ENCODE measurements around the gene SCNN1B. TPM values are rescaled to one million over a fixed set of nuclear protein-coding genes. Genes with fewer than 3 reads are reported as not detected.

Gene SCNN1B
- total RNA-seq, 1 donor = not detected

- H3K36me3 ChIP-seq (ENCODE audit: insufficient read depth, low read length) = no peaks in the 10 kb centered on the region
- H3K4me3 ChIP-seq (ENCODE audit: insufficient read depth, low read length) = no peak overlapping the region
- H3K27ac ChIP-seq (ENCODE audit: low read depth, low read length) = no peak overlapping the region
- H3K27me3 ChIP-seq (ENCODE audit: insufficient read depth, low read length) = no peaks in the 10 kb centered on the region
- H2AFZ ChIP-seq (ENCODE audit: low read length) = no peak overlapping the region
- no peaks in the 10 kb centered on the region for H3K79me2 ChIP-seq (ENCODE audit: insufficient read depth, low read length)
- TF ChIP-seq, protein P1, sequence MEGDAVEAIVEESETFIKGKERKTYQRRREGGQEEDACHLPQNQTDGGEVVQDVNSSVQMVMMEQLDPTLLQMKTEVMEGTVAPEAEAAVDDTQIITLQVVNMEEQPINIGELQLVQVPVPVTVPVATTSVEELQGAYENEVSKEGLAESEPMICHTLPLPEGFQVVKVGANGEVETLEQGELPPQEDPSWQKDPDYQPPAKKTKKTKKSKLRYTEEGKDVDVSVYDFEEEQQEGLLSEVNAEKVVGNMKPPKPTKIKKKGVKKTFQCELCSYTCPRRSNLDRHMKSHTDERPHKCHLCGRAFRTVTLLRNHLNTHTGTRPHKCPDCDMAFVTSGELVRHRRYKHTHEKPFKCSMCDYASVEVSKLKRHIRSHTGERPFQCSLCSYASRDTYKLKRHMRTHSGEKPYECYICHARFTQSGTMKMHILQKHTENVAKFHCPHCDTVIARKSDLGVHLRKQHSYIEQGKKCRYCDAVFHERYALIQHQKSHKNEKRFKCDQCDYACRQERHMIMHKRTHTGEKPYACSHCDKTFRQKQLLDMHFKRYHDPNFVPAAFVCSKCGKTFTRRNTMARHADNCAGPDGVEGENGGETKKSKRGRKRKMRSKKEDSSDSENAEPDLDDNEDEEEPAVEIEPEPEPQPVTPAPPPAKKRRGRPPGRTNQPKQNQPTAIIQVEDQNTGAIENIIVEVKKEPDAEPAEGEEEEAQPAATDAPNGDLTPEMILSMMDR (IDR thresholded peaks at IDR 0.05; ENCODE audit: extremely low read depth, low read depth, low read length) = no peak
- H3K4me1 ChIP-seq (ENCODE audit: insufficient read depth, low read length) = no peaks in the 10 kb centered on the region
- H3K9me3 ChIP-seq (ENCODE audit: low read depth, low read length) = no peaks in the 10 kb centered on the region
- no peaks in the 10 kb centered on the region for H4K20me1 ChIP-seq (ENCODE audit: insufficient read depth, low read length)
- no peak overlapping the region for H3K4me2 ChIP-seq (ENCODE audit: insufficient read depth, low read length)
- no peak for DNase-seq (ENCODE audit: insufficient read length, low spot score, missing footprints)
Observed at GRCh38 chr16:23320693-23321092, 18.6 kb downstream of the SCNN1B start.

DNA sequence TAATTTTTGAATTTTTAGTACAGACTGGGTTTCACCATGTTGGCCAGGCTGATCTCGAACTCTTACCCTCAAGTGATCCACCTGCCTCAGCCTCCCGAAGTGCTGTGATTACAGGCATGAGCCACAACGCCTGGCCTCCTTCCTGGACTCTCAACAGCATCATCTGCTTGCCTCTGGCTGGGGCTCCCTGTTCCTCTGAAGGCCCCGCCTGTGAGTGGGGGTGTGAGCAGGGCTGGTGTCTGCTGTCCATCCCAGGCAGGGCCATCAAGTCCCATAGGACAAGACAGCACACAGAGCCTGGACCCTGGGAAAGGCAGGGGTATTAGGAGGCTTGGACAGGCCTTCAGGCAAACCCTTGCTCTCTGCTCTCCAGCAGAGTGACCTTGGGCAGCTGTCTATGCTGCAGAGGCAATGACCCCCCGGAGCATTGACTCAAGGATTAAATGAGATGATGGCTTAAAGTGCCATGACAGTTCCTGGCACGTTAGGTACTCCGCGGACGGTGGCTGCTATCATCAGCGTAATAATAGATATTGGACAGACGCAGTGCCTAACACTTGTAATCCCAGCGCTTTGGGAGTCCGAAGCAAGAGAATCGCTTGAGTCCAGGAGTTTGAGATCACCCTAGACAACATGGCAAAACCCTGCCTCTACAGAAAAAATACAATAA is 19.2 kb downstream of the SCNN1B start:
- H2AFZ ChIP-seq (ENCODE audit: low read length) = no peak overlapping the region
- H3K36me3 ChIP-seq (ENCODE audit: insufficient read depth, low read length) = no peaks in the 10 kb centered on the region
- H3K4me1 ChIP-seq (ENCODE audit: insufficient read depth, low read length) = no peaks in the 10 kb centered on the region
- H3K9me3 ChIP-seq (ENCODE audit: low read depth, low read length) = no peaks in the 10 kb centered on the region
- DNase-seq (ENCODE audit: insufficient read length, low spot score, missing footprints) = no peak
- H4K20me1 ChIP-seq (ENCODE audit: insufficient read depth, low read length) = no peaks in the 10 kb centered on the region
- no peaks in the 10 kb centered on the region for H3K79me2 ChIP-seq (ENCODE audit: insufficient read depth, low read length)
- H3K27ac ChIP-seq (ENCODE audit: low read depth, low read length) = no peak overlapping the region
- TF ChIP-seq, protein P1 (IDR thresholded peaks at IDR 0.05; ENCODE audit: extremely low read depth, low read depth, low read length) = no peak
- H3K4me3 ChIP-seq (ENCODE audit: insufficient read depth, low read length) = no peak overlapping the region
- no peaks in the 10 kb centered on the region for H3K27me3 ChIP-seq (ENCODE audit: insufficient read depth, low read length)
- H3K4me2 ChIP-seq (ENCODE audit: insufficient read depth, low read length) = no peak overlapping the region

GRCh38 chr16:23323224-23324030 is 21.3 kb downstream of the SCNN1B start:
- H4K20me1 ChIP-seq (ENCODE audit: insufficient read depth, low read length) = no peaks in the 10 kb centered on the region
- H3K27me3 ChIP-seq (ENCODE audit: insufficient read depth, low read length) = peaks cover 4% of the 10 kb centered on the region
- no peaks in the 10 kb centered on the region for H3K4me1 ChIP-seq (ENCODE audit: insufficient read depth, low read length)
- H3K79me2 ChIP-seq (ENCODE audit: insufficient read depth, low read length) = no peaks in the 10 kb centered on the region
- no peaks in the 10 kb centered on the region for H3K36me3 ChIP-seq (ENCODE audit: insufficient read depth, low read length)
- no peak overlapping the region for H3K4me2 ChIP-seq (ENCODE audit: insufficient read depth, low read length)
- H3K4me3 ChIP-seq (ENCODE audit: insufficient read depth, low read length) = no peak overlapping the region
- TF ChIP-seq, protein P1 (IDR thresholded peaks at IDR 0.05; ENCODE audit: extremely low read depth, low read depth, low read length) = no peak
- no peaks in the 10 kb centered on the region for H3K9me3 ChIP-seq (ENCODE audit: low read depth, low read length)
- no peak overlapping the region for H2AFZ ChIP-seq (ENCODE audit: low read length)
- H3K27ac ChIP-seq (ENCODE audit: low read depth, low read length) = no peak overlapping the region
- DNase-seq (ENCODE audit: insufficient read length, low spot score, missing footprints) = no peak

DNA sequence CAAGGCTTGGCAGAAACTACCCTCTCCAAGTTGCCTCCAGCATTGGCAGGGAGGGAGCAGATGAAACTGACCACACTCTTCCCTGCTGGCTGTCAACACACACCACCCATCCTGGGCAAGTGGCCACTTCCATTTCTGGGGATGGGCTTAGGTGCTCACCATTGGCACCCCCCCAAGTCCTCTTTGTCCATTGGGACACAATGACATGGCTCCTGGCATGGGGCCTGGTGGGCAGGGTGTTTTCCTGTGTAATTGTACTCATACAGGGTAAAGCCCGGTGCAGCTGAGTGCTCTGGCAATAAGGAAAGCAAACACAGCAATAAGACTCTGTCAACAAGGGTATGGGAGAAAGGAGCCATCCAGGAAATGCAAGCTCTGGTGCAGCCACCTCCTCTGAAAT is 22.6 kb downstream of the SCNN1B start:
- Histone ChIP-seq H3K4me3 (ENCODE audit: insufficient read depth, low read length) (no peak overlapping the region), H3K4me1 (ENCODE audit: insufficient read depth, low read length) (no peaks in the 10 kb centered on the region), H3K4me2 (ENCODE audit: insufficient read depth, low read length) (no peak overlapping the region), H3K36me3 (ENCODE audit: insufficient read depth, low read length) (no peaks in the 10 kb centered on the region), H3K27ac (ENCODE audit: low read depth, low read length) (no peak overlapping the region), H2AFZ (ENCODE audit: low read length) (no peak overlapping the region), H3K9me3 (ENCODE audit: low read depth, low read length) (no peaks in the 10 kb centered on the region), H3K27me3 (ENCODE audit: insufficient read depth, low read length) (peaks cover 4% of the 10 kb centered on the region), H4K20me1 (ENCODE audit: insufficient read depth, low read length) (no peaks in the 10 kb centered on the region), H3K79me2 (ENCODE audit: insufficient read depth, low read length) (no peaks in the 10 kb centered on the region)
- TF ChIP-seq, protein P1 (IDR thresholded peaks at IDR 0.05; ENCODE audit: extremely low read depth, low read depth, low read length) = no peak
- DNase-seq (ENCODE audit: insufficient read length, low spot score, missing footprints) = no peak

All from osteoblast (primary cell).